H9 (cell line): Measurements from ENCODE around the gene ADAMTSL3. TPM values are rescaled to one million over a fixed set of nuclear protein-coding genes. Genes with fewer than 3 reads are reported as not detected.
A peak's percentile ranks its signal among the peaks of the same experiment; 100 is the strongest.

ENCODE experiments used
- DNase-seq: peaks from one replicate; pipeline ENCODE4 v3.0.0-alpha.2; 2017
- H2AFZ ChIP-seq: one replicate; pipeline ENCODE4 v1.6.1; 2013; ENCODE audit warnings: mild to moderate bottlenecking, low read length, control low read depth, moderate library complexity
- H2AK5ac ChIP-seq: 2 replicates; pipeline ENCODE4 v1.6.1; 2013; ENCODE audit warnings: low read length, control low read depth, mixed read lengths; ENCODE audit not compliant: insufficient read length
- H2BK120ac ChIP-seq: one replicate; pipeline ENCODE4 v1.6.1; 2013; ENCODE audit warnings: low read depth, mild to moderate bottlenecking, low read length, control low read depth, inconsistent platforms; ENCODE audit not compliant: poor library complexity, severe bottlenecking
- H2BK12ac ChIP-seq: 2 replicates; pipeline ENCODE4 v1.6.1; 2013; ENCODE audit warnings: low read length, control low read depth, mixed read lengths, low read depth; ENCODE audit not compliant: insufficient read length
- H2BK15ac ChIP-seq: 2 replicates; pipeline ENCODE4 v1.6.1; 2013; ENCODE audit warnings: low read depth, low read length, control low read depth
- H2BK20ac ChIP-seq: one replicate; pipeline ENCODE4 v1.6.1; 2013; ENCODE audit warnings: low read depth, mild to moderate bottlenecking, low read length, control low read depth, inconsistent platforms; ENCODE audit not compliant: poor library complexity, severe bottlenecking
- H2BK5ac ChIP-seq: 2 replicates; pipeline ENCODE4 v1.6.1; 2013; ENCODE audit warnings: low read length, control low read depth, mixed read lengths; ENCODE audit not compliant: insufficient read length
- H3K14ac ChIP-seq: 2 replicates; pipeline ENCODE4 v1.6.1; 2013; ENCODE audit warnings: low read length, control low read depth; ENCODE audit not compliant: insufficient read depth
- H3K18ac ChIP-seq: 2 replicates; pipeline ENCODE4 v1.6.1; 2013; ENCODE audit warnings: low read depth, mild to moderate bottlenecking, mixed read lengths, low read length, control low read depth; ENCODE audit not compliant: insufficient read length
- H3K23ac ChIP-seq: 2 replicates; pipeline ENCODE4 v1.6.1; 2013; ENCODE audit warnings: low read length, control low read depth, mixed read lengths, low read depth; ENCODE audit not compliant: insufficient read length
- H3K23me2 ChIP-seq: 2 replicates; pipeline ENCODE4 v1.6.1; 2013; ENCODE audit warnings: low read depth, mild to moderate bottlenecking, mixed read lengths, low read length, control low read depth; ENCODE audit not compliant: insufficient read length, poor library complexity, severe bottlenecking
- H3K27ac ChIP-seq: 2 replicates; pipeline ENCODE4 v1.5.1; 2013; ENCODE audit warnings: low read length, control low read depth, mixed read lengths, low read depth; ENCODE audit not compliant: insufficient read length
- H3K27me3 ChIP-seq: 2 replicates; pipeline ENCODE4 v1.6.1; 2013; ENCODE audit warnings: low read length, control low read depth, inconsistent platforms; ENCODE audit not compliant: insufficient read depth
- H3K4ac ChIP-seq: 2 replicates; pipeline ENCODE4 v1.6.1; 2013; ENCODE audit warnings: low read depth, mild to moderate bottlenecking, control low read depth, inconsistent platforms, low read length, moderate library complexity
- H3K4me1 ChIP-seq: 2 replicates; pipeline ENCODE4 v1.6.1; 2013; ENCODE audit warnings: low read length, control low read depth, inconsistent platforms; ENCODE audit not compliant: insufficient read depth
- H3K4me2 ChIP-seq: 2 replicates; pipeline ENCODE4 v1.6.1; 2013; ENCODE audit warnings: low read length, control low read depth, mixed read lengths; ENCODE audit not compliant: insufficient read length, insufficient read depth
- H3K56ac ChIP-seq: 2 replicates; pipeline ENCODE4 v1.6.1; 2013; ENCODE audit warnings: low read depth, mild to moderate bottlenecking, mixed read lengths, low read length, control low read depth; ENCODE audit not compliant: insufficient read length
- H3K79me1 ChIP-seq: 2 replicates; pipeline ENCODE4 v1.6.1; 2013; ENCODE audit warnings: low read depth, mild to moderate bottlenecking, moderate library complexity, low read length, control low read depth, inconsistent platforms; ENCODE audit not compliant: insufficient read depth, poor library complexity, severe bottlenecking
- H3K79me2 ChIP-seq: 2 replicates; pipeline ENCODE4 v1.6.1; 2013; ENCODE audit warnings: low read length, control low read depth, inconsistent platforms; ENCODE audit not compliant: insufficient read depth
- H3K9ac ChIP-seq: 2 replicates; pipeline ENCODE4 v1.6.1; 2013; ENCODE audit warnings: low read length, control low read depth, mixed read lengths; ENCODE audit not compliant: insufficient read length; ENCODE audit errors: extremely low read depth
- H3K9me3 ChIP-seq: one replicate; pipeline ENCODE4 v1.6.1; 2013; ENCODE audit warnings: low read depth, low read length, inconsistent platforms; ENCODE audit not compliant: control insufficient read depth
- H3T11ph ChIP-seq: one replicate; pipeline ENCODE4 v1.6.1; 2013; ENCODE audit warnings: mild to moderate bottlenecking, low read length, control low read depth, inconsistent platforms
- H4K20me1 ChIP-seq: one replicate; pipeline ENCODE4 v1.6.1; 2013; ENCODE audit not compliant: control insufficient read depth, insufficient read length, insufficient read depth
- H4K5ac ChIP-seq: 2 replicates; pipeline ENCODE4 v1.6.1; 2013; ENCODE audit warnings: low read depth, mild to moderate bottlenecking, mixed read lengths, low read length, control low read depth; ENCODE audit not compliant: insufficient read length
- H4K8ac ChIP-seq: replicated peaks from 2 replicates; pipeline ENCODE4 v1.6.1; 2013; ENCODE audit warnings: low read length, control low read depth, mixed read lengths, low read depth; ENCODE audit not compliant: insufficient read length
- H4K91ac ChIP-seq: 2 replicates; pipeline ENCODE4 v1.6.1; 2013; ENCODE audit warnings: low read depth, mild to moderate bottlenecking, moderate library complexity, mixed read lengths, low read length, control low read depth; ENCODE audit not compliant: insufficient read length
- H3K27ac Mint-ChIP-seq, 3 experiments: 2 replicates in 2 of 3; 3 replicates in 1 of 3; pipeline ENCODE4 v1.8.0; 2020 to 2021; ENCODE audit warnings: mixed read lengths in 3 of 3, mild to moderate bottlenecking in 1 of 3, moderate library complexity in 1 of 3
- H3K27me3 Mint-ChIP-seq: 2 replicates; pipeline ENCODE4 v1.8.0; 2021; ENCODE audit warnings: low read depth, mild to moderate bottlenecking, moderate library complexity, mixed read lengths
- H3K36me3 Mint-ChIP-seq, 3 experiments: 2 replicates in 2 of 3; 3 replicates in 1 of 3; pipeline ENCODE4 v1.8.0; 2020 to 2021; ENCODE audit warnings: low read depth in 3 of 3, mixed read lengths in 3 of 3; ENCODE audit not compliant: insufficient read depth in 1 of 3
- H3K4me1 Mint-ChIP-seq, 2 experiments: 2 replicates each; pipeline ENCODE4 v1.8.0; 2020; ENCODE audit warnings: mixed read lengths in 2 of 2
- H3K4me3 Mint-ChIP-seq, 2 experiments: 2 replicates in 1 of 2; 3 replicates in 1 of 2; pipeline ENCODE4 v1.8.0; 2020 to 2021; ENCODE audit warnings: mild to moderate bottlenecking in 2 of 2, mixed read lengths in 2 of 2, moderate library complexity in 1 of 2
- H3K9me3 Mint-ChIP-seq, 2 experiments: 2 replicates in 1 of 2; 3 replicates in 1 of 2; pipeline ENCODE4 v1.8.0; 2020; ENCODE audit warnings: mild to moderate bottlenecking in 2 of 2, mixed read lengths in 2 of 2, moderate library complexity in 1 of 2
- CTCF ChIP-seq: fragments of 200-600 bp; sonication (generic); conservative IDR thresholded peaks from 3 replicates; pipeline ENCODE4 v1.8.0; 2021; ENCODE audit warnings: antibody characterized with exemption, mild to moderate bottlenecking
- WGBS: extraction: QIAGEN DNeasy Blood & Tissue Kit; methylation state at CpG from one replicate; pipeline ENCODE4 v1.1.7; 2013; ENCODE audit warnings: missing lambda C conversion rate, low lambda C conversion rate, mixed read lengths; ENCODE audit not compliant: insufficient read length; ENCODE audit errors: extremely low coverage; 5-methylcytosine and 5-hydroxymethylcytosine counted together
- total RNA-seq: library from RNA; stranded (reverse); gene quantifications from 2 replicates; pipeline ENCODE4 v1.2.1, GENCODE V29; 2021

The ADAMTSL3 gene
- total RNA-seq, 1 experiment from 2014 or later, result 0.39 TPM

GRCh38 chr15:83655237-83655616 is 1.3 kb downstream of the ADAMTSL3 start:
- no peak overlapping the region for H3K27ac Mint-ChIP-seq

More at GRCh38 chr15:83655237-83655616, 1.3 kb downstream of the ADAMTSL3 start:
- Mint-ChIP-seq H3K27me3 (peaks cover 65% of the 10 kb centered on the region), H3K9me3 (no peaks in the 10 kb centered on the region; a peak in 2 of 5 replicates), H3K4me3 (peak overlapping the region in 1 of 2 experiments; percentile 83; a peak in 3 of 5 replicates), H3K4me1 (peaks cover 5 to 13% of the 10 kb centered on the region in 2 experiments; a peak in 2 of 4 replicates), H3K36me3 (no peaks in the 10 kb centered on the region)
- H2BK15ac ChIP-seq, result no peak overlapping the region
- H3K14ac ChIP-seq, result no peak overlapping the region
- no peak overlapping the region for H4K91ac ChIP-seq
- H2BK12ac ChIP-seq, result no peak overlapping the region
- no peak overlapping the region for H3K4ac ChIP-seq
- H2AK5ac ChIP-seq, result no peak overlapping the region
- H2BK5ac ChIP-seq, result no peak overlapping the region
- no peak for DNase-seq
- no peak overlapping the region for H4K8ac ChIP-seq
- no peak overlapping the region for H3T11ph ChIP-seq
- H2AFZ ChIP-seq, result no peak overlapping the region
- H3K27ac ChIP-seq, result no peak overlapping the region
- H3K4me1 ChIP-seq, result no peaks in the 10 kb centered on the region
- H2BK120ac ChIP-seq, result no peak overlapping the region
- WGBS, result no CpG with 5 or more reads among the region's 8 CpGs
- peaks cover 7% of the 10 kb centered on the region for H3K23me2 ChIP-seq
- TF ChIP-seq CTCF, result no peak
- no peak overlapping the region for H4K5ac ChIP-seq
- peak overlapping the region; percentile 51 for H3K4me2 ChIP-seq
- H3K79me2 ChIP-seq, result no peaks in the 10 kb centered on the region
- no peak overlapping the region for H3K18ac ChIP-seq
- H3K56ac ChIP-seq, result no peak overlapping the region
- H3K9ac ChIP-seq, result no peak overlapping the region
- no peak overlapping the region for H3K23ac ChIP-seq
- no peaks in the 10 kb centered on the region for H4K20me1 ChIP-seq
- no peaks in the 10 kb centered on the region for H3K79me1 ChIP-seq
- no peaks in the 10 kb centered on the region for H3K9me3 ChIP-seq
- no peak overlapping the region for H2BK20ac ChIP-seq
- peaks cover 19% of the 10 kb centered on the region; the same call in 1 of the 2 replicates for H3K27me3 ChIP-seq
